GM18507 (cell line): ENCODE results near the gene VPS26B.

Source experiments
- DNase-seq: peaks from one replicate; pipeline ENCODE4 v3.0.0; 2011; ENCODE audit warnings: low read depth; ENCODE audit not compliant: insufficient read length; ENCODE audit errors: extremely low spot score
- FAIRE-seq: peaks from 2 replicates; lab custom pipeline; 2011; peaks lifted over from hg19 to GRCh38; lab: Jason Lieb, UNC

The VPS26B gene

GRCh38 chr11:134229126-134229790 is 4.8 kb downstream of the VPS26B start:
- FAIRE-seq, result no peak
- DNase-seq, result no peak

- FAIRE-seq (no peak), DNase-seq (no peak)
Observed at GRCh38 chr11:134230339-134230738, 5.9 kb downstream of the VPS26B start.

GRCh38 chr11:134231958-134232659 is 7.6 kb downstream of the VPS26B start:
- FAIRE-seq (no peak), DNase-seq (no peak)

GRCh38 chr11:134233729-134234179 is 9.3 kb downstream of the VPS26B start:
- FAIRE-seq (no peak), DNase-seq (no peak)

GRCh38 chr11:134235399-134235798 is 10.9 kb downstream of the VPS26B start:
- FAIRE-seq (no peak), DNase-seq (no peak)

GRCh38 chr11:134236834-134237556 is 12.5 kb downstream of the VPS26B start:
- DNase-seq (no peak), FAIRE-seq (no peak)

- FAIRE-seq, result no peak
- no peak for DNase-seq
Observed at GRCh38 chr11:134237557-134237922, 13.1 kb downstream of the VPS26B start.

- no peak for FAIRE-seq
- no peak for DNase-seq
Observed at GRCh38 chr11:134238956-134239355, 14.5 kb downstream of the VPS26B start.

- DNase-seq (no peak), FAIRE-seq (no peak)
Observed at GRCh38 chr11:134240592-134240991, 16.1 kb downstream of the VPS26B start.

GRCh38 chr11:134242376-134242775 is 17.9 kb downstream of the VPS26B start:
- FAIRE-seq, result no peak

GRCh38 chr11:134243913-134244312 is 19.4 kb downstream of the VPS26B start:
- DNase-seq, result no peak
- no peak for FAIRE-seq

More at GRCh38 chr11:134242376-134242775, 17.9 kb downstream of the VPS26B start:
- DNase-seq, result no peak

- FAIRE-seq, result peak; percentile 75
- no peak for DNase-seq
Observed at GRCh38 chr11:134244593-134244992, 20.1 kb downstream of the VPS26B start.

- FAIRE-seq, result no peak
Observed at GRCh38 chr11:134245434-134245833, 21.0 kb downstream of the VPS26B start.

GRCh38 chr11:134246100-134246499 is 21.6 kb downstream of the VPS26B start:
- FAIRE-seq, result no peak

More at GRCh38 chr11:134245434-134245833, 21.0 kb downstream of the VPS26B start:
- no peak for DNase-seq

GRCh38 chr11:134246678-134247077 is 22.2 kb downstream of the VPS26B start:
- FAIRE-seq (no peak), DNase-seq (no peak)

More at GRCh38 chr11:134246100-134246499, 21.6 kb downstream of the VPS26B start:
- DNase-seq, result no peak

GRCh38 chr11:134248910-134249480 is 24.5 kb downstream of the VPS26B start:
- DNase-seq (no peak), FAIRE-seq (no peak)

GRCh38 chr11:134250246-134250645 is 25.8 kb downstream of the VPS26B start:
- DNase-seq (no peak), FAIRE-seq (no peak)

- no peak for FAIRE-seq
- DNase-seq, result no peak
Observed at GRCh38 chr11:134250675-134251074, 26.2 kb downstream of the VPS26B start.

GRCh38 chr11:134252346-134253187 is 28.1 kb downstream of the VPS26B start:
- no peak for DNase-seq
- FAIRE-seq, result no peak
